Measurements from ENCODE around the gene CEP295NL.

The CEP295NL gene

GRCh38 chr17:78939615-78940014, 36.6 kb upstream of the CEP295NL start:
- no peak for DNase-seq (ENCODE audit: low spot score)
- ChIA-PET POLR2A (ENCODE audit: low non-redundant PET) (no interaction called here), CTCF (no interaction called here)
- peak overlapping the region; percentile 81 for H3K27ac ChIP-seq
- TF ChIP-seq CTCF (conservative IDR thresholded peaks at IDR 0.05; ENCODE audit: low read depth): no peak

GRCh38 chr17:78937561-78937960, 34.6 kb upstream of the CEP295NL start:
- DNase-seq (ENCODE audit: low spot score): no peak
- POLR2A ChIA-PET (ENCODE audit: low non-redundant PET): interaction anchor here (0.6 kb wide), 1 partner anchor 106 kb away, joined by 6 read pairs; no protein-coding TSS in a partner anchor
- no peak for TF ChIP-seq CTCF (conservative IDR thresholded peaks at IDR 0.05; ENCODE audit: low read depth)
- H3K27ac ChIP-seq: 0 out of 2 replicates have a peak overlapping the region, but pooled peaks have one; percentile 0
- CTCF ChIA-PET: interaction anchor here (0.6 to 0.7 kb wide), 2 partner anchors 72 to 1432 kb away, joined by 3 to 7 read pairs; no protein-coding TSS in a partner anchor

GRCh38 chr17:78935419-78936323, 32.7 kb upstream of the CEP295NL start:
- CTCF ChIA-PET: no interaction called here
- peak; percentile 78 for DNase-seq (ENCODE audit: low spot score)
- no peak for TF ChIP-seq CTCF (conservative IDR thresholded peaks at IDR 0.05; ENCODE audit: low read depth)
- peak overlapping the region; percentile 94 for H3K27ac ChIP-seq
- POLR2A ChIA-PET (ENCODE audit: low non-redundant PET): no interaction called here

GRCh38 chr17:78934681-78935418, 31.8 kb upstream of the CEP295NL start:
- H3K27ac ChIP-seq: peak overlapping the region; percentile 94

DNA sequence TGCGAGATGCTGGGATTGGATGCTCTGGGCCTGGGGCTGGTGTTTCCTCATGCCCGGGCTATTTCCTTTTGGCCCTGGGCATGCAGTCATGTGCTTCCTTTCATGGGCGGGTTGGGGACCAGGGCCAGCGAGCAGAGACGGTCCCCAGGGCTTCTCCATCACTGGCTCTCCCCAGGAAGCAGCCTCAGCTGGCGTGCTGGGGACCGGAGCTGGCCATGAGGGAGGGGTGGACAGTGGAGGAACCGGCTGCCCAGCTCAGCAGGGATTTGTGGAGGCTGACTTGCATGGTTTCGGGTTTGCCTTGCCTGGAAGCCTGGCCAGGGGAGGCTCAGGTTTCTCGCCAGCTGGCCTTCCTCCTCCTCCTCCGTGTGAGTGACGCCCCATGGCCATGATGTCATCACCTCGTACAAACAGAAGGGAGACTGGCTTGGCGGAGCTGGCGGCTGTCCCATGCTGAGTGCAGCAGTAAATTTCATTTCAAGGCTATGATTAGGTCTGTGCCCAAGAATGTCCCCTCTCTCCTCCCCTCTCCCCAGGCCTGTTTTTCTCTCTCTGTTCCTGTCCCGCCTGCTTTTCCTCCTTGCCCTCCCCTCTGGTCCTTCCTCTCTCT, 31.1 kb upstream of the CEP295NL start:
- H3K27ac ChIP-seq: peak overlapping the region; percentile 94
- ChIA-PET CTCF (interaction anchor here (0.6 to 2.2 kb wide), 3 partner anchors 37 to 588 kb away, joined by 3 to 5 read pairs (median 4); no protein-coding TSS in a partner anchor), POLR2A (ENCODE audit: low non-redundant PET) (no interaction called here)
- TF ChIP-seq CTCF (conservative IDR thresholded peaks at IDR 0.05; ENCODE audit: low read depth): no peak
- DNase-seq (ENCODE audit: low spot score): peak; percentile 82

More at GRCh38 chr17:78934681-78935418, 31.8 kb upstream of the CEP295NL start:
- ChIA-PET CTCF (interaction anchor here (0.6 to 2.2 kb wide), 3 partner anchors 36 to 587 kb away, joined by 3 to 5 read pairs (median 4); no protein-coding TSS in a partner anchor), POLR2A (ENCODE audit: low non-redundant PET) (no interaction called here)
- DNase-seq (ENCODE audit: low spot score): no peak
- TF ChIP-seq CTCF (conservative IDR thresholded peaks at IDR 0.05; ENCODE audit: low read depth): no peak
